PC-9 (cell line): ENCODE measurements around the gene HIPK1.

Source experiments
- CTCF ChIP-seq: fragments of 200-600 bp; sonication (generic); conservative IDR thresholded peaks from 2 replicates; pipeline ENCODE4 v1.6.1; 2017; ENCODE audit warnings: mixed run types, antibody characterized with exemption, mild to moderate bottlenecking, moderate library complexity
- EZH2 ChIP-seq: fragments of 200-600 bp; sonication (generic); IDR thresholded peaks from 2 replicates; pipeline ENCODE4 v1.8.0; 2017; ENCODE audit warnings: antibody characterized with exemption, low read depth

GRCh38 chr1:113891631-113892220 lies 37.4 kb upstream of the HIPK1 start:
- TF ChIP-seq CTCF: no peak
- no peak for TF ChIP-seq EZH2
